DLD1 (cell line): ENCODE results near the gene STAMBPL1.

Experiments
- in situ Hi-C: cut with HindIII; loops from 2 replicates; pipeline ENCODE4 v1.10.0; 2017; ENCODE audit warnings: low sequenced_read_pairs

Gene STAMBPL1

DNA sequence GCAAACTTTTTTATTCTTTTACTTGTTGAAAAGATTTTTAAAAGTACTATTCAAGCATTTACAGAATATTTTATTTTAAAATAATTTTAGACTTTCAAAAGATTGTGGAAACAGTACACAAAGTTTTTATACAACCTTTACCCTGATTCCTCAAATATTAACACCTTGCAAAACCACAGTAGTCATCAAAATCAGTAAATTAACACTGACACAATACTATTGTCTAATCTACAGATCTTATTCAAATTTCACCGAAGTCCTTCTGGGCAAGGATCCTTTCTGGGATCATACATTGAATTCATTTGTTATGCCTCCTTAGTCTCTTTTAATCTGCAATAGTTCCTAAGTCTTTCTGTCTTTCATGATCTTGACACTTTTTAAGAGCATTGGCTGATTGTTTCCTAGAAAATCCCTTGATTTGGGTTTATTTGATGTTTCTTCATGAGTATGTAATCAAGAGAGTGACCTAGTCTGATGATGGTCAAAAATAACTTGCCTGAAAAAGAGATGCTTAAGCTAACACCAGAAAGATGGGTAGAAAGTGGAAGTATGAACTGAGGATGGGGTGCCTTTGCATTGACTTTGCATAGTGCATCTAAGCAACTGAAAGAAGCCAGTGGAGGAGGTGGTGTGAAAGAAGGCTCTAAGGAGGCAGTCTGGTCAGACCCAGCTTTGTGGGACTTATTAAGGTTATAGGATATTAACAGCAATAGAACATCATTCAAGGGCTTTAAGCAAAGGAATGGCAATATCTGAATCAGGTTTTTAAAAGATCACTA, 9.7 kb downstream of the STAMBPL1 start:
- in situ Hi-C loops: no loop called here

DNA sequence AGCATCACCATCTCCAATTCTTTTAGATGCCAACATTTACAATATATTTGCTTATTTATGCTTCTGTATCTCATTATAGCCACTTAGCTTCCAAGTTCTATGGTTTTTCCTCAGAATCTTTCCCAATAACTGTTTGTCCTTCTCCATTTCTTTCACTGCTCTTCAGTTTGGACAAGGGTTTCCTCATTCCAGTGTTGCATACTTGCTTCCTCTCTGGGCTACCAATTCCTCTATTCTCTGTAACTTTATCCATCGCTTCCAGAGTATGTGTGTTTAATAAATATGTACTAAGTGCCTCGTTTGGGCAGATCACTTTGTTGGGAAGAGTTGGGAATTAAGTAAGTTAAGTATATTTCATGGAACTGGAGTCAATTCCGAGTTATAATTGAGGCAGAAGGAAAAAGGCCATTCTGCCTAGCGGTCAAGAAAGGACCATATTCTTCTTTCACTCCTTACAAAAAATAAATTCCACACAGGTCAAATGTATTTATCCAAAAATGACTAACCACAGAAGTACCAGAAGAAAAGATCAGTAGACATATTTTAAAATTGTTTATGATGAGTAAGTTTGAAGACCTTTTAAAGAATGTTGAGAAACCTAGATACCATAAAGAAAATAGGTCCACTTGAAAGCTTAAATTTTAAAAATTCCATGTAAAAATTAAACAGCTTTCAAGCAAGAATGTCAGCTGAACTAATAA, 10.8 kb downstream of the STAMBPL1 start:
- in situ Hi-C loops: no loop called here

DNA sequence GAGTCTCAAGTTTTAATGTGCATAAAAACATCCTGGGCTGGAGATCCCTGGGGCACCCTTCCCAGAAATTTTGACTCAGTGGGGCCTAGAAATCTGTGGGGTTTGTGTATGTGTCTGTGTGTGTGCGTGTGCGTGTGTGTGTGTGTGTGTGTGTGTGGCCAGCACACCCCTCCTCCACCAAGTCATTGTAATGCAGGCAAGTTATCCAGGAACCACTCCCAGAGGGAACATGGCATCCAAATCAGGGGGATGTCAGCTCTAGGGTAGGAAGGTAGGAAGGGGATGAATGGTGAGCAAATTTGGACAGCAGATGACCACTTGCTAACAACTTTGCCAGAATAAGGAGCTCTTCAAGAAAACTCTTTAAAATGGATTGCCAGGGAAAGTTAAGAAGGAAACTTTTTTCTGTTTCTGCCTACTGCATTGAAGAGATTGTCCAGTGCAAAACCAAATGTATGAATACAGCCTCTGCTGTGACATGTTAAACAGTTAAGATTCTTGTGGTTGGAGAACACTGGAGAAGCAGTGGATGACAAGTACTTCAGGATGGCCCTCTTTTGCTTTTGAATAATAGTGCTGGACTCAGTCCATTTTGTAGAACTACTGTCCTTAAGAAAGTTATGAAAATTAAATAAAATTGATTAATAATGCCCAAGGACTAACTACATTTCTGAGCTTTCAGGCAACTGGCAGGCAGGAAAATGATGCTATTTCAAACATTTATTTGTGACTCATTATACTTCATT, 12.3 kb downstream of the STAMBPL1 start:
- in situ Hi-C loops: no loop called here

DNA sequence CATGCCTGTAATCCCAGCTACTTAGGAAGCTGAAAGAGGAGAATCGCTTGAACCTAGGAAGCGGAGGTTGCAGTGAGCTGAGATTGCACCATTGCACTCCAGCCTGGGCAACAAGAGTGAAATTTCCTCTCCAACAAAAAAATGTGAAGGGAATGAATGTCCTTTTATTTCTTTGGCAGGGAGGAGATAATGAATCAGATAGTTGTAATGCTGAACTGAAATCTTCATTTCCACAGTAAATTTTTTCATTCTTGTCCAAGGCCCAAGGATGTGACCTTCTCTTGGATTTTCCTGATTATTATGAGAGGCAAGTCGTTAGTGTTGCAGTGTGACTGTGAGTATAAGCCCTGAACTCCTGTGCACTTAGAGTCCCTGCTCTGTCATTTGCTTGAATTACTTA, 13.6 kb downstream of the STAMBPL1 start:
- in situ Hi-C loops: no loop called here

DNA sequence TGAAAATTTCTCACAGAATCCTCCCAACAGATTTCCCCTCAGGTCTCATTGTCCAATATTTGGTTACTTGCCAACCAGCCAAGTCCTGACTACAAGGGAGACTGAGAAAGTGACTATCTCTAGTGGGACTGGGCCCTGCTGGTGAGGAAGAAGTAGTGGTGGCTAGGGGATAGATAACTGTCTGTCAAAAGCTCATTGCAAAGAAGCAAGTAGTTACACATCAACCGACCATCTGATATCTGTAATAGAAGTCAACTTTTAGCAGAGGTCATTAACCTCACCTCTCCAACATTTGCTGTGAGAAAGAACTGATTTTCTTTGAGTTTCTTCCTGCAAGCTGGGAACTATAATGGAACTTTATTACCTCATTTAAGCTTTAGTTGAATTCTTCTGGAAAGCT, 15.2 kb downstream of the STAMBPL1 start:
- in situ Hi-C loops: no loop called here

DNA sequence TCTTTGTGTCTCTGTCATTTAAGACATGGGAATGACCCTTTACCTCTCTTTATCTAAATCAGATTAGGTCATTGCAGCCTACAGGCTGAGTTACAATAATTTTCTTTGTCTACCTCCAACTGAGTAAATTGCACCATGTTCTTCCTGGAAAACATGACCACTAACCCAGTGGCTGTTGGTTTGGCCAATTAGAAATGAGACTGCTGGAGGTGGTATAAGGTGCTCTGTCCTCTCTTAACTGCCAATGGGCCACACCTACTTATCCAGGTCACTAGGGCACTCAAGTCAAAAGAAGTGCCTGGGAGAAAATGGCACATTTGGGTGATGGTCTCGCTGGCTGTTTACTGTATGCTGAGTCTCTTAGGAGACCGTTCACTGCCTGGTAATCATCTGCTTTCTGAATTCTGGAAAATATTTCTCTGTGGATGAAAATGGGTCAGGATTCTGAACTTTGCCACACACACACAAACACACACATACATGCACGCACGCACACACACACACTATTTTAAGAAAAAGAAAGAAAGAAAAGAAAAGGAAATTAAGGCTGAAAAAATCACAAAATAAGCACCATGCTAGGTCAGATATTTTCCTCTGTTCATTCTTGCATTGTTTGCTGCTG, 16.4 kb downstream of the STAMBPL1 start:
- in situ Hi-C loops: no loop called here

DNA sequence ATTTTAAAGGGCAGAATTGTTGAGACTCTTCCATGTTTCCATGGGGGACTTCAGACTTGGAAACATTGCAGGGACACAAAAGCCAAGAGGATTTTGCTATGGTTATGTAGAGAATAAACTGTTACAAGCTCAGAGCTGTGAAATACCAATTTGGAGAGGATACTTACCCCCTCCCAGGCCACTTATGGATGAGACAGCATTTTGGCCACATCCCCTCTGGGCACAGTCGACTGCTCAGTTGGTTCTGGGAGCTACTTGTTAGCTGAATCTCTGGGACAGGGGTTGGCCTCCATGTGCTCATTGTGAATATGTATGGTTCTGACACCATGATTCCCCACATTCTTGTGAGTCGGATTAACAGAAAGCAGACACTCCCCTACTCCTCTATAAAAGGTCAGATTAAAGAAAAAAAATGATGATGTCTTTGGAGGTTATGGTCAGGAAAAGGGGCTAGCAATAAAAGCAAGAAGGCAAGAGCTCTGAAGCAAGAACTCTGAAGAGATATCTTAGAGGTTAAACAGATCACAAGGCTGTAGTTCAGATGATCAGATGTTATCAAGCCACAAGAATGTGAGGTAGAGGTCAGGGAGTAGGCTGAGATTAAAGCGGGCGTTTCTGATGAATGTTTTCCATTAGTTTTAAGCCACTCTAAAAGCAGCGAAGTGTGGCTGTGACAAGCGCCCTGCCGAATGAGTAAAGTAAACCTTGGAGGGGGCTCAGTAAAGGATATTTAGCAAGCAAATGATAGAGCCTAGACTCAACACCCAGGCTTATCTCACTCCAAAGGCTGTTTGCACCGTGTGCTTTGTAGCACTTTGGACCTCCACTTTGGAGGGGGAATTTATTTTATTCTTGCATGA, 17.2 kb downstream of the STAMBPL1 start:
- in situ Hi-C loops: no loop called here

DNA sequence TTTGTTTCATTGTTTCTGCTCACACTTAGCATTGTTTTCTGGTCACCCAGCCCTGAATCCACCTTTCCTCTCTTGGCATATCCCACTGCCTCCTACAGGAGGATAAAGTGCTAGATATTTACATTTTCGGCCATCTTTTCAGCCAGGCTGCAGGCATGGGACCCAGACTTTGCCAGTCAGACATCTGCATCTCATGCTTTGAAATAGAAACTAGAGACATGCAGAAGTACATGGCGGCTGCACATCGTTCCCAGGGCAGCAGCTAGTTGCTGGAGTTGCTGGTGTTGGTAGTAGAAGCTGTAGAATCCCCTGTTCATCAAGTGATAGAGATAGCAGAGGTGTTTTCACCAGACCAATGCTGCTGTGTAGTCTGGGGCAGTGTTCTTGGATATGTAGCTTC, 18.7 kb downstream of the STAMBPL1 start:
- in situ Hi-C loops: no loop called here

DNA sequence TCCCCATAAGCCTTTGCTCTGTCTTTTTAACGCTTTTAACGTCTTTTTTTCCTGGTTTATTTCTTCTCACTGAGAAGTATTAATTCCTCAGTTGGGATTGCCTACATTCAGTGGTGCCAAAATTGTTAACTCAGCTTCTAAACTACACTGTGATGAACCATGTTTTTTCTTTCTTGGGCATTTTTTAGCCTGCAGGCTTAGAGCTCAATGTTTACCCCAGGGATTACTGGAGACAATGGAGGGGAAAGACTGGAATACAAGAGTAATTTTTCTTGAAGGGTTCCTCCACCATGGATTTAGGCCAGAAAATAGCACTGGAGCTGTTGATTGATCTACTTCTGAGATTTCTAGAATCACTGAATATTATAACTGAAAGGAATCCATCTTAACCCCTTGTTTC, 19.8 kb downstream of the STAMBPL1 start:
- in situ Hi-C loops: no loop called here

DNA sequence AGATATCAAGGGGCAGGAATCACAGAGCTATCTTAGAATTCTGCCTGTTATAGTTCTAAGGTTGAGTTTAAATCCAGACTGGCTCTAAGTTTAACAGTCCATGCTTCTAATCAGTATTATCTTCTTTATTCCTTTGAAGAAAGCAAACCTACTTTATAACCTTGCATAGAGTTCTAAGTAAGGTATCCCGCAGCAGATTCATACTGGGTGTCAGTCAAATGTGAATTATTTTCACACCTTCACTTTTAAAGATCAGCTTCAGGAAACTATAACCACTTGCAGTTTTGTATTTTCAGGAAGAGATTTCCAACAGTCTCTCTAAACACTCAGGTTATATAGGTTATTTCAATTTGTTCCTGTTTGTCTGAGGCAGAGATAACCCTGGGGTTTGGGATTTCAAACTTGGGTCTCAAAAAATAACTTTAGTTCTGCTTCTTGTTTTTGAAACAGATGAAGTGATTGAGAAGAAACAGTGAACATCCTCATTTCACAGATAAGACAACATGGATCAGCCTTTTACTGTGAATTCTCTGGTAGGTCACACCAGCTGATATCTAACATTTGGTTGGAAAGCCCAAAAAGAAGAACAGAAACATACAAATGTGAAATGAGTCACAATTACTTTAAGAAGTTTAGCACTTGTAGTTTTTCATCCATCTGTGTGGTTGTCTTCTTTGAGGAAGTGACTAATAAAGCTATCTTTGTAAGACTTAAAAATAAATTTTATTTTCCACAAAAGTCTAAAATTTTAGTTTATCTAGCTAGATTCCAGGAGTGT, 21.4 kb downstream of the STAMBPL1 start:
- in situ Hi-C loops: no loop called here

DNA sequence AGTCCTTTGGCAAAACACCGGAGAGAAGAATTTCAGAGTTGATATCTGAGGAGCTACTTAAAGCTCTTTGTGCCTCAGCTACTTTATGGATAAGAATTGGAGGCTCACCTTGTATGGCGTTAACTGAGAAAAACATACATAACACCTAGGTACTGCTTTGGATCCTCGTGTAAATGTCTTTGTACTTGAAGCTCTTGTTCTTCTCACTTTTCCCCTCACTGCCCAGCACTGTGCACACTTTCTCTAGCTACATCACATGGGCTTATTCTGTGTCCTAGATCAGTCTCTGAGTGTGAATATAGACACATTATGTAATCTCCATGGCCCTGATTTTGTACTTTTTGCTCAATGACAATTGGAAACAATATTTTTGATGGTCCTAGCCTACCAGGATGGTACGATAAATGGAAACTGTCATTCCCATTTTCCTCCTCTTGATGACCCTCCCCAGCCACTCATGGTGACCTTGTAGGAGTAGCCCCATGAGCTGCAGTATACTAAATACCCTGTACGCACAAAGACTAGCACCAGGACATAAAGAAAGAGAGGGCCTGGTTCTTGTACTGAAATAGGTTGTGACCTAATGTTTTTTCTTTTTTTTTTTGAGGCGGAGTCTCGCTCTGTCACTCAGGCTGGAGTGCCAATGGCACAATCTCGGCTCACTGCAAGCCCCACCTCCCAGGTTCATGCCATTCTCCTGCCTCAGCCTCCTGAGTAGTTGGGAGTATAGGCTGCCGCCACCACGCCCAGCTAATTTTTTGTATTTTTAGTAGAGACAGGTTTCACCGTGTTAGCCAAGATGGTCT, 22.1 kb downstream of the STAMBPL1 start:
- in situ Hi-C loops: no loop called here

DNA sequence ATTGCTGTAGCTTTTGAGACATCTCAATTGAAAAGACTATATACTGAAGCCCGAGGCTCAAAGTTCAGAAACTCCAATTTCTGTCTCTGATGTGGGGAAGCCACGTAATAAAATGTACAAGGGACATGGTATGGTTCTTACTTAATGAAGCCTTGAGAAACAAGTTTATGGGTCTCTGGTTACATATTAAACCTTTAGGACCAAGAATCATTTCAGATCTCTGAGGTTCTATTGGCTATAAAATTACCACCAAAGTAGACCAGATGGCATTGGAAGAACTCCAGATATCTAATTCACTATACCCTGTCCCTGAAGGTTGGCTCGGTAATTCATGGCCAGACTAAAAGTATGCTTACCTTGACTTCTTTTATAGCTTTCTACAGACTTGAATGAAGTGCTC, 23.7 kb downstream of the STAMBPL1 start:
- in situ Hi-C loops: no loop called here

DNA sequence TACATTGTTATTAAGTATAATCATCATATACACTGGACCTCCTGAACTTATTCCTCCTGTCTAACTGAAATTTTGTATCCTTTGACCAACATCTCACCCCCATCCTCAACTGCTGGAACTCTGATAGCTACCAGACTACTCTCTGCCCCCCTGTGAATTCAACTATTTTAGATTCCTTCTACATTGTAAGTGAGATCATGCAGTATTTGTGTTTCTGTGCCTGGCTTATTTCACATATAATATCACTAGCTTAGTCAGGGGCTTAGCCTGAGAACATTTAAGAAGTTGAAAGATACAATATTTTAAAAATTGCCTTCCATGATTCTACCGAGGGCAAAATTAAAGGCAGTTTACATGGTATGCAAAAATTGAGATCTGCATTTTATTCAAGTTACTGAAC, 26.9 kb downstream of the STAMBPL1 start:
- in situ Hi-C loops: no loop called here

DNA sequence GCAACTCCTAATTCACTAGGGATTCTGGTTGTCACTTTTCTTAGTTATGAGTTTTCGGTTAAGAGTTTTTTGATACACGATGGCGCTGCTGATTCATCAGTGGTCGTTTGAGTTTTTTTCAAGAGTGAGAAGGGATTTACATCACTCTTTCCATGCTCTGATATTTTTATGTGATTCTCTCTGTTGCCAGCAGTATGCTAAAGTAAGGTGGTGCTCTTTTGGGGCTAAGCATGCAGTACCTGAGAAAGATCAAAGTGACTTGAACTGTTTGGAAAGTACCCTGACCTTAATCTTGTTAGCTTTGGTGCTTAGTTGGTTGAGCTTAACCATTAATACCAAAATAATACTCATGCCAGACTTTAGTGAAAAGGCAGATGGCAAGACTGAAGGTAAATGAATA, 28.1 kb downstream of the STAMBPL1 start:
- in situ Hi-C loops: no loop called here

DNA sequence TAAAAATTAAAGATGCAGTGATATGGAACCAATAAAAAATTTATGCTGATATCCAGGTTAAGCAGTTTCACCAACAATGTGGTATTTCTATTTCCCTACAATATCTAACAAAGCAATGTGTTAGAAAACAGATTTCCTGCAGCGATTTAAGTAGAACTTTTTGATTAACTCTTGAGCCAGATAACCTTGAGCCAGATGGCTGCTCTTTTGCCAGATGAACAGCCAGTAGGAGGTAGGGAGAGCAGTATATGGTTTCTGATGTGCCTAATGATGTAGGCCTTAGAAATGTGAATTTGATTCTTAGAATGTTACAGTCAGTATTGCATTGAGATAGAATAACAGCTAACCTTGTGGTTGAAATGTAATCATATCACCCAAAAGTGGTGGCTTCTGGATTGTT, 31.1 kb downstream of the STAMBPL1 start:
- in situ Hi-C loops: no loop called here

DNA sequence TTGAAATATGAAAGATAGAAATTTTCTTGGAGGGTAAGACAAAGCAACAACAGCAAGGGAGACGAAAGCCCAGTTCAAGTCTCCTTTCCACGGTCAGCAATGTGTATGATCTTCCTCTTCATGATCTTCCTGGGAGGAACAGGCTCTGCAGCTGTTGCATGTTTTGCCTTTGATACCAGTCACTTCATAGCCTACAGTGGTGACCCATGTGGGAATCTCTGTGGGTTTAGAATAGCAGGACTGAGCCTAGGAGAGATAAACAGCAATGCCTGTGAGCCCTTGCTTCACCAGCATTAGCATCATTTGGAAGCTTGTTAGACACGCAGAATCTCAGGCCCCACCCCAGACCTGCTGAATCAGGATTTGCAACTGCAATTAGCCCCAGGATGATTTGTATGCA, 31.8 kb downstream of the STAMBPL1 start:
- in situ Hi-C loops: no loop called here

DNA sequence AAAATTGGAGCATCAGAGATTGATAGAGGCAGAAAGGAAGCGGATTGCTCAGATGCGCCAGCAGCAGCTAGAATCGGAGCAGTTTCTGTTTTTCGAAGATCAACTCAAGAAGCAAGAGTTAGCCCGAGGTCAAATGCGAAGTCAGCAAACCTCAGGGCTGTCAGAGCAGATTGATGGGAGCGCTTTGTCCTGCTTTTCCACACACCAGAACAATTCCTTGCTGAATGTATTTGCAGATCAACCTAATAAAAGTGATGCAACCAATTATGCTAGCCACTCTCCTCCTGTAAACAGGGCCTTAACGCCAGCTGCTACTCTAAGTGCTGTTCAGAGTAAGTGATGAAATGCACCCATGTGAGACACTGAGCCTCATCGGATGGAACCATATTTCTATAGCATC, 33.1 kb downstream of the STAMBPL1 start:
- in situ Hi-C loops: no loop called here

DNA sequence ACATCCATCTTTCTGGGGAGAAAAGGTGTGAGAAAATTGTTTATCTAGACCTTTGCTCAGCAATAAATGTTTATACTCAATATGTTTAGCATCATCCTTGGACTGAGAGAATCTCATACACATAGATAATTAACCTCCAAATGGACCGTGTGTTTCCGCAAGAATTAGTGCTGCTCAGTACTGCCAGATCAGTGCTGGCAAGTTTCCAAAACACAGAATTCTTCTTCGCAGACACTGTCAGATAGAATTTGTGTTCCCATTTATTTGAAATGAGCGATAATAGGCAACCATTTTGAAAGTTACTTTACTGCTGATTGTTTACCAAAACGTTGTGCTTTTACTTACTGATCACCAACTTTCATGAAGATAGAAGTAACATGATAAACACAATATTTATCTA, 33.7 kb downstream of the STAMBPL1 start:
- in situ Hi-C loops: no loop called here

DNA sequence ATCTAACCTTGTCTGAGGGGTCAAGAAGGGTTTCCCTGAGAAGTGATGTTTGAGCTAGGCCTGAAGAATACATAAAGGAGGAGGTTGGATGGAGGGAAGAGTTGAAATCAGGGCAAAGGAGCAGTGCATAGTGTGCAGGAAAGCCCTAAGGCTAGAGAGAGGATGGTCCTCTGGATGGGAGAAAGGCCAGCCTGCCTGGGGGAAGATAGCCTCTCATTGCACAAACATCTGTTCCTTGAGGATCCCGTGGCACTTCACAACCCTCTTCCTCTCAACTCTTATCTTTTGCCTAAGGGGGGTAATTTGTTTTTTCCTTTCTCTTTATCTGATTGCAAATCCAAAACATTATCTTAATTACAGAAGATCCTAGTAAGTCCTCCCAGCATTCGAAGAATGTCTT, 35.7 kb downstream of the STAMBPL1 start:
- in situ Hi-C loops: no loop called here
